ENCODE results near the gene TBC1D10B.
A peak's percentile ranks its signal among the peaks of the same experiment; 100 is the strongest.

TBC1D10B gene

DNA sequence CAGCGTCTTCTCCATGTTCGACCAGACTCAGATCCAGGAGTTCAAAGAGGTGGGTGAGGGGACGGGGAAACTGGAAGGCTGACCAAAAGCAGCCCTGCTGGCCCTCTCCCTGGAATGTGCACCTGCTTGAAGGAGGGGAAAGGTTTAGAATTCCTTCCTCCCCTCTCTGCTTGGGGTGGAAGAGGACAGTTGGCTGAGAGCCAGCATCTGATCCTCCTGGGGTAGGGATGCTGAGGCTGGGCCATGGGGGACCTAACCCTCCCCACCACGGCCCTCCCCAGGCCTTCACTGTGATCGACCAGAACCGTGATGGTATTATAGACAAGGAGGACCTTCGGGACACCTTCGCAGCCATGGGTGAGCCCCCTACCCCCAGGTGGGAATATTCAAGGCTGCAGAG lies 5.6 kb upstream of the TBC1D10B start:
- H4K20me1 ChIP-seq (ENCODE audit: insufficient read depth, low read length), result no peaks in the 10 kb centered on the region
- no peak overlapping the region for H3K27ac ChIP-seq (ENCODE audit: low read depth, low read length, poor library complexity, severe bottlenecking)
- no peak overlapping the region for H2AFZ ChIP-seq (ENCODE audit: low read length)
- peaks cover 52% of the 10 kb centered on the region for H3K4me1 ChIP-seq (ENCODE audit: insufficient read depth, low read length, severe bottlenecking)
- H3K9me3 ChIP-seq (ENCODE audit: low read length), result no peaks in the 10 kb centered on the region
- no peaks in the 10 kb centered on the region for H3K79me2 ChIP-seq (ENCODE audit: insufficient read depth, low read length)
- no peak for TF ChIP-seq EZH2 (IDR thresholded peaks at IDR 0.05; ENCODE audit: borderline replicate concordance, low read length)
- TF ChIP-seq, protein P1, sequence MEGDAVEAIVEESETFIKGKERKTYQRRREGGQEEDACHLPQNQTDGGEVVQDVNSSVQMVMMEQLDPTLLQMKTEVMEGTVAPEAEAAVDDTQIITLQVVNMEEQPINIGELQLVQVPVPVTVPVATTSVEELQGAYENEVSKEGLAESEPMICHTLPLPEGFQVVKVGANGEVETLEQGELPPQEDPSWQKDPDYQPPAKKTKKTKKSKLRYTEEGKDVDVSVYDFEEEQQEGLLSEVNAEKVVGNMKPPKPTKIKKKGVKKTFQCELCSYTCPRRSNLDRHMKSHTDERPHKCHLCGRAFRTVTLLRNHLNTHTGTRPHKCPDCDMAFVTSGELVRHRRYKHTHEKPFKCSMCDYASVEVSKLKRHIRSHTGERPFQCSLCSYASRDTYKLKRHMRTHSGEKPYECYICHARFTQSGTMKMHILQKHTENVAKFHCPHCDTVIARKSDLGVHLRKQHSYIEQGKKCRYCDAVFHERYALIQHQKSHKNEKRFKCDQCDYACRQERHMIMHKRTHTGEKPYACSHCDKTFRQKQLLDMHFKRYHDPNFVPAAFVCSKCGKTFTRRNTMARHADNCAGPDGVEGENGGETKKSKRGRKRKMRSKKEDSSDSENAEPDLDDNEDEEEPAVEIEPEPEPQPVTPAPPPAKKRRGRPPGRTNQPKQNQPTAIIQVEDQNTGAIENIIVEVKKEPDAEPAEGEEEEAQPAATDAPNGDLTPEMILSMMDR (IDR thresholded peaks at IDR 0.05; ENCODE audit: low read length), result no peak
- H3F3A ChIP-seq (ENCODE audit: insufficient read depth, low read length), result peaks cover 10% of the 10 kb centered on the region; the same call in 1 of the 2 replicates
- H3K36me3 ChIP-seq (ENCODE audit: insufficient read depth, low read length), result peaks cover 14% of the 10 kb centered on the region; the same call in 1 of the 2 replicates
- no peaks in the 10 kb centered on the region for H3K27me3 ChIP-seq (ENCODE audit: insufficient read depth, low read length)
- no peaks in the 10 kb centered on the region for H3K9me2 ChIP-seq (ENCODE audit: low read depth, low read length)
- H3K4me3 ChIP-seq (ENCODE audit: low read depth, low read length, poor library complexity, severe bottlenecking), result no peak overlapping the region
- H3K9ac ChIP-seq (ENCODE audit: low read length), result no peak overlapping the region
- H3K4me2 ChIP-seq (ENCODE audit: low read length), result no peak overlapping the region

DNA sequence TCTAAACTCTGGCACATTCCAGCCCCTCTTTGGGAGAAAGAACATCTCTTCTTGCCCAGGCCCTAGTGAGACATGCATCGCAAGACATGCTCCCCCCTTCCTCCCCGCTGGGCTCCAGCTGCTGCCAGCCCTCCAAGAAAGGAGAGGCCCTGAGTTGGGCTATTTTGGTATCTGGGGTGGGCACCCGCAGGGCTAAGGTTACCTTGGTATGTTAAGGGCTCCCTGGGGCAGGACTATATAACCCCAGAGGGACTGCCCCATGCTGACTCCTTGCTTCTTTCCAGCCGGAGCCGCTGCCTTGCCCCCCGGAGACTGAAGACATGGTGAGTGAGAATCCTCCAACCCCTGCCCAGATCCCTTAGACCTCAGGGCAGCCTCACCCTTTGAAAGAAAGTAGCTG lies 4.2 kb upstream of the TBC1D10B start, which contains the start of gene MYL11:
Gene MYL11 (plus strand): TSS at position 265 of the 400 bp plus-strand sequence. CDS start 56 bp downstream, at position 321.
- Histone ChIP-seq H3K4me3 (ENCODE audit: low read depth, low read length, poor library complexity, severe bottlenecking) (no peak within 1 kb of the TSS), H3K79me2 (ENCODE audit: insufficient read depth, low read length) (peaks cover 3% of the 10 kb centered on the region), H4K20me1 (ENCODE audit: insufficient read depth, low read length) (no peaks in the 10 kb centered on the region), H3K4me1 (ENCODE audit: insufficient read depth, low read length, severe bottlenecking) (peaks cover 39% of the 10 kb centered on the region), H3F3A (ENCODE audit: insufficient read depth, low read length) (no peaks in the 10 kb centered on the region), H3K36me3 (ENCODE audit: insufficient read depth, low read length) (peaks cover 4% of the 10 kb centered on the region; the same call in 1 of the 2 replicates), H2AFZ (ENCODE audit: low read length) (no peak within 1 kb of the TSS), H3K4me2 (ENCODE audit: low read length) (no peak within 1 kb of the TSS), H3K9me3 (ENCODE audit: low read length) (no peaks in the 10 kb centered on the region), H3K9me2 (ENCODE audit: low read depth, low read length) (no peaks in the 10 kb centered on the region), H3K27me3 (ENCODE audit: insufficient read depth, low read length) (no peaks in the 10 kb centered on the region), H3K9ac (ENCODE audit: low read length) (no peak within 1 kb of the TSS), H3K27ac (ENCODE audit: low read depth, low read length, poor library complexity, severe bottlenecking) (no peak within 1 kb of the TSS)
- TF ChIP-seq, protein P1 (IDR thresholded peaks at IDR 0.05; ENCODE audit: low read length), result no peak
- no peak for TF ChIP-seq EZH2 (IDR thresholded peaks at IDR 0.05; ENCODE audit: borderline replicate concordance, low read length)

DNA sequence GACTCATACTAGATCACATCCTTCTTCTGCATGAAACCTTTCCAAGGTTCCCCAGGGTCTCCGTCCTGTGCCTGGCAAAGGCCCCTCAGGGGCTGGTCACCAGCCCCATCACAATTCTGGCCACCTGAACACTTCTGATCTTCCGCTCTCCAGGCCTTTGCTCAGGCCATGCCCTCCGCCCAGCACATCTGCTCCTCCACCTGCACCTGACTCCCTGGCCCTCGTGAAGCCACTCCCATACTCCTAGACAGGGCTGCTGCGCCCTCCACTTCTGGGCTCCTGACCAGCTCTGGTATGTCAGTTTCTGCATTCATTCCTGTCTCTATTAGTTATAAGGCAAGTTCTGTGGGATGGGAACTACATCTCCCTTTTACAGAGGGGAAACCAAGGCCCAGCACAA lies 2.4 kb upstream of the TBC1D10B start:
- Histone ChIP-seq H2AFZ (ENCODE audit: low read length) (no peak overlapping the region), H3K79me2 (ENCODE audit: insufficient read depth, low read length) (peaks cover 21% of the 10 kb centered on the region), H3K4me1 (ENCODE audit: insufficient read depth, low read length, severe bottlenecking) (peaks cover 36% of the 10 kb centered on the region), H3K4me2 (ENCODE audit: low read length) (no peak overlapping the region), H3K9me3 (ENCODE audit: low read length) (no peaks in the 10 kb centered on the region), H3K27me3 (ENCODE audit: insufficient read depth, low read length) (no peaks in the 10 kb centered on the region), H3K36me3 (ENCODE audit: insufficient read depth, low read length) (no peaks in the 10 kb centered on the region; the same call in 1 of the 2 replicates), H3K27ac (ENCODE audit: low read depth, low read length, poor library complexity, severe bottlenecking) (peak overlapping the region; percentile 76), H3K9ac (ENCODE audit: low read length) (no peak overlapping the region; the same call in 1 of the 2 replicates), H4K20me1 (ENCODE audit: insufficient read depth, low read length) (no peaks in the 10 kb centered on the region), H3K9me2 (ENCODE audit: low read depth, low read length) (no peaks in the 10 kb centered on the region), H3K4me3 (ENCODE audit: low read depth, low read length, poor library complexity, severe bottlenecking) (no peak overlapping the region), H3F3A (ENCODE audit: insufficient read depth, low read length) (no peaks in the 10 kb centered on the region)
- TF ChIP-seq, protein P1 (IDR thresholded peaks at IDR 0.05; ENCODE audit: low read length), result no peak
- TF ChIP-seq EZH2 (IDR thresholded peaks at IDR 0.05; ENCODE audit: borderline replicate concordance, low read length), result no peak

Measured in OCI-LY1 (cell line).